Glutamatergic neuron (in vitro differentiated cells): ENCODE results near the gene P2RY6. TPM values are rescaled to one million over a fixed set of nuclear protein-coding genes. Genes with fewer than 3 reads are reported as not detected.

Source experiments
- DNase-seq: peaks from one replicate; pipeline ENCODE4 v3.0.0; 2022
- H3K27ac Mint-ChIP-seq: one replicate; pipeline ENCODE4 v1.8.0; 2020; ENCODE audit warnings: mild to moderate bottlenecking, mixed read lengths, inconsistent platforms; ENCODE audit not compliant: unreplicated experiment
- H3K27me3 Mint-ChIP-seq: one replicate; pipeline ENCODE4 v1.8.0; 2020; ENCODE audit warnings: mild to moderate bottlenecking, moderate library complexity, mixed read lengths, inconsistent platforms; ENCODE audit not compliant: unreplicated experiment
- H3K36me3 Mint-ChIP-seq: one replicate; pipeline ENCODE4 v1.8.0; 2020; ENCODE audit warnings: mild to moderate bottlenecking, mixed read lengths, inconsistent platforms; ENCODE audit not compliant: unreplicated experiment
- H3K4me1 Mint-ChIP-seq: one replicate; pipeline ENCODE4 v1.8.0; 2020; ENCODE audit warnings: mild to moderate bottlenecking, low read depth, mixed read lengths, inconsistent platforms; ENCODE audit not compliant: unreplicated experiment
- H3K4me3 Mint-ChIP-seq: one replicate; pipeline ENCODE4 v1.8.0; 2020; ENCODE audit warnings: mild to moderate bottlenecking, mixed read lengths, inconsistent platforms; ENCODE audit not compliant: unreplicated experiment
- H3K9me3 Mint-ChIP-seq: one replicate; pipeline ENCODE4 v1.8.0; 2020; ENCODE audit warnings: mild to moderate bottlenecking, moderate library complexity, mixed read lengths, inconsistent platforms; ENCODE audit not compliant: unreplicated experiment
- CTCF ChIP-seq: fragments of 200-600 bp; sonication (generic); IDR thresholded peaks from one replicate; pipeline ENCODE4 v1.5.0; 2021; ENCODE audit not compliant: partially characterized antibody, unreplicated experiment
- total RNA-seq: library from RNA; stranded (reverse); fragmentation: NEBNext Ultra II Directional; extraction: Animal tissue kit (Norgen Biotek cat#: 25700); gene quantifications from one replicate; pipeline ENCODE4 v1.2.1, GENCODE V29; 2021; ENCODE audit not compliant: unreplicated experiment

P2RY6 gene
- total RNA-seq, 1 donor from 2014 or later, result not detected

DNA sequence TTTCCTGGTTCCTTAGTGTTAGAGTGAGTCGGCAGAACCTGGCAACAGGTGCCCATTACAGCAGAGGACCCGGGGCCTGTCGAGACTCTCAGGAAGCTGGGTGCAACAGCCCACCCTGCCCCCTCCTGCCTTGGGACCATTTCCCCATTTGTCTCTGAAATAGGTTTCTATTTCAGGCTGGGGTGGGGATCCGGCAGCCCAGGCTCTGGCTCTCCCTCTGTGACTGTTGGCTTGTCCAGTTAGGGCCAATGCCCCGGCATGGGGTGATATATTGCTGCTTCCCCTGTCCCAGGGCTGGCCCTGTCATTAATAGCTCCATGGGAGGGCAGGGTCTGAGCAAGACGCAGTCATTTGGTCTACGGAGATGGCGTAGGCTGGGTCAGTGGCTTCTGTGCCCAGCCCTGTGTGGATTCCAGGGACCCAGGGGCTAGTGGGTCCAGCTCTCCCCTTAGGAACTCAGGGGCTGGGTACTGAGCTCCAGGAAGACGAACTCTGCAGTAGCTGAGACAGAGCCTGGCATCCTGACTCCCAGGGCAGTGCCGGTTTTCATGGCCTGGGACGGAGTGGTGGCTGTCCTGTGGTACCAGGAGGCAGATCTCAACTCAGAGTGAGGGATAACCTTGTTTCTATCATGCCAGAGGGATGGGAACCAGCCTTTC is 2.7 kb downstream of the P2RY6 start:
- Mint-ChIP-seq H3K27me3 (peaks cover 4% of the 10 kb centered on the region), H3K9me3 (peaks cover 7% of the 10 kb centered on the region), H3K36me3 (no peaks in the 10 kb centered on the region)

DNA sequence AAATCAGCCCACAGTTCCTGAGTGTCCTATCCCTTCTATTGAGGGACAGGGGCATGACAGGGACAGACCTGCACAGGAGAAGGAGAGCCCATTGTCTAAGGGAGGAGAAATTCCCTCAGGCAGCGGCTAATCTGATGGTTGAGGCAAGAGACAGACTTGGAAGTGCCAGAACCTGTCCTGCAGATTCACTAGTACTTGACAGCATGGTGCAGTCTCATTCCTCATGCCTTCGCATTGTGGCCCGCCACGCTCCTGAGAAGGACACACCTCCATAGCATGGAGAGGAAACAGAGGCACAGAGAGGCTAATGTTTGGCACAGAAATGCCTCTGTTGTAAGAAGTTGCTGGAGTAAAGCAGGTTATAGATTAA is 3.2 kb downstream of the P2RY6 start:
- H3K4me3 Mint-ChIP-seq, result no peak overlapping the region
- peak; percentile 7 for DNase-seq
- H3K9me3 Mint-ChIP-seq, result peaks cover 7% of the 10 kb centered on the region
- H3K36me3 Mint-ChIP-seq, result no peaks in the 10 kb centered on the region
- H3K4me1 Mint-ChIP-seq, result peaks cover 31% of the 10 kb centered on the region
- no peak for TF ChIP-seq CTCF
- H3K27me3 Mint-ChIP-seq, result peaks cover 4% of the 10 kb centered on the region
- no peak overlapping the region for H3K27ac Mint-ChIP-seq

More for the DNA sequence above, 2.7 kb downstream of the P2RY6 start:
- no peak overlapping the region for H3K27ac Mint-ChIP-seq
- peaks cover 30% of the 10 kb centered on the region for H3K4me1 Mint-ChIP-seq
- peak; percentile 13 for DNase-seq
- no peak for TF ChIP-seq CTCF
- H3K4me3 Mint-ChIP-seq, result no peak overlapping the region

- H3K4me3 Mint-ChIP-seq, result no peak overlapping the region
- H3K4me1 Mint-ChIP-seq, result peaks cover 27% of the 10 kb centered on the region
- no peaks in the 10 kb centered on the region for H3K36me3 Mint-ChIP-seq
- TF ChIP-seq CTCF, result no peak
- H3K27me3 Mint-ChIP-seq, result peaks cover 6% of the 10 kb centered on the region
- no peak for DNase-seq
- H3K9me3 Mint-ChIP-seq, result peaks cover 4% of the 10 kb centered on the region
- H3K27ac Mint-ChIP-seq, result no peak overlapping the region
Measured at GRCh38 chr11:73277467-73277866, 5.3 kb downstream of the P2RY6 start.

DNA sequence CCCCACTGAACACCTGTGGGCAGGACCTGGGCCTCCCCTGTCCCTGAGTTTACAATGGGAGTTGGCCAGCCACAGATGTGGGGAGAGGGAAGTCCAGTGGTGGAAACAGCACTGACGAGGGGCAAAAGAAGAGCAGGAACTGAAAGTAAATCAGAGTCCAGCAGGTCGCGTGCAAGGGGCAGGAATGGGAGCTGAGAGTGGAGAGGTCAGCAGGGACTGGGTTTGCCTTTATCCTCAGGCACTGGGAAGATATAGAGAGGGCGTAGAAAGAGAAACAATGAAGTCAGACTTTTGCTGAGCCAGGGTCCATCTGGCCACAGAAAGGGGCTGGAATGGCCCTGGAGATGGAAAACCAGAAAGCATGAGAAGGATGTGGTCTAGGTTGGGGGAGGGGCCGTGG is 8.5 kb downstream of the P2RY6 start:
- peaks cover 10% of the 10 kb centered on the region for H3K4me1 Mint-ChIP-seq
- no peaks in the 10 kb centered on the region for H3K9me3 Mint-ChIP-seq
- peaks cover 9% of the 10 kb centered on the region for H3K27me3 Mint-ChIP-seq
- H3K27ac Mint-ChIP-seq, result no peak overlapping the region
- H3K36me3 Mint-ChIP-seq, result no peaks in the 10 kb centered on the region
- TF ChIP-seq CTCF, result no peak
- DNase-seq, result no peak
- peak overlapping the region; percentile 58 for H3K4me3 Mint-ChIP-seq

DNA sequence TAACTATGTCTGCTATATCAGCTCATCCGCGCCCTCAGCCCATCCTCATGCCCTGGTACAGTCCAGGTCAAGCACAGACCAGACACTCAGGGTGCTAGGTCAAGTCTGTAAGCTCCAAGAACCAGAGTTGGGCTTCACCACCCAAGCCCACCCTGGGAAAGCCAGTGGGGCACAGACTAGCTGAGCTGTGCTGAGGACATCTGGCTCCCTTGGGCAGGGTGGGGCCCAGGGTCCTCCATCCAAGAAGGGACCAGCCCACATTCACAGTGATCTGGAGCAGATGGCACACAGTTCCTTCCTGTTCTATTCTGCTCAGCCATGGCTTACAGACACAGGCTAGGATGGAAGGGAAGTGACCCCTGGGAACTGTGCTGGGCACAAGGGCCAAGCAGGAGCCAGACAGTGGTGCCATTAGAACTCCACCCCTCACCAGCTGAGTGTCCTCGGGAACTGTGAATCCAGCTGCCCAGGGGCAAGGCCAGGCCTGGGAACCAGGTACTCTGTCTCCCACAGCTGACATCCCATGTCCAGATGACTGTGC is 9.1 kb downstream of the P2RY6 start:
- H3K27ac Mint-ChIP-seq, result no peak overlapping the region
- H3K36me3 Mint-ChIP-seq, result no peaks in the 10 kb centered on the region
- H3K27me3 Mint-ChIP-seq, result peaks cover 9% of the 10 kb centered on the region
- DNase-seq, result no peak
- H3K9me3 Mint-ChIP-seq, result no peaks in the 10 kb centered on the region
- no peak for TF ChIP-seq CTCF
- H3K4me1 Mint-ChIP-seq, result peaks cover 10% of the 10 kb centered on the region
- H3K4me3 Mint-ChIP-seq, result no peak overlapping the region
